ENCODE results near the gene NELL2. TPM values are rescaled to one million over a fixed set of nuclear protein-coding genes. Genes with fewer than 3 reads are reported as not detected.

NELL2 gene
- total RNA-seq, 1 experiment from 2014 or later = 32.7 TPM

GRCh38 chr12:44917141-44917540 is 41.0 kb upstream of the NELL2 start:
- H3K4ac ChIP-seq (ENCODE audit: low read depth, low read length) = no peak overlapping the region
- H3K14ac ChIP-seq (ENCODE audit: insufficient read depth, low read length) = no peak overlapping the region
- H3K4me2 ChIP-seq (ENCODE audit: insufficient read depth, insufficient read length, low read length) = no peak overlapping the region
- H3K27ac Mint-ChIP-seq = no peak overlapping the region
- no peaks in the 10 kb centered on the region for H3K79me2 ChIP-seq (ENCODE audit: insufficient read depth, low read length)
- no peak overlapping the region for H2AK5ac ChIP-seq (ENCODE audit: insufficient read length, low read length)
- no peaks in the 10 kb centered on the region for H3K27me3 ChIP-seq (ENCODE audit: insufficient read depth, low read length)
- no peak overlapping the region for H4K8ac ChIP-seq (replicated peaks; ENCODE audit: insufficient read length, low read depth, low read length)
- H2BK20ac ChIP-seq (ENCODE audit: low read depth, low read length, poor library complexity, severe bottlenecking) = no peak overlapping the region
- H4K20me1 ChIP-seq (ENCODE audit: control insufficient read depth, insufficient read depth, insufficient read length) = no peaks in the 10 kb centered on the region
- no peak overlapping the region for H3K27ac ChIP-seq (ENCODE audit: insufficient read length, low read depth, low read length)
- TF ChIP-seq CTCF (conservative IDR thresholded peaks at IDR 0.05) = no peak
- no peak overlapping the region for H3K9ac ChIP-seq (ENCODE audit: extremely low read depth, insufficient read length, low read length)
- no peak overlapping the region for H3K23ac ChIP-seq (ENCODE audit: insufficient read length, low read depth, low read length)
- H3K23me2 ChIP-seq (ENCODE audit: insufficient read length, low read depth, low read length, poor library complexity, severe bottlenecking) = no peaks in the 10 kb centered on the region
- no peak overlapping the region for H2AFZ ChIP-seq (ENCODE audit: low read length)
- H3T11ph ChIP-seq (ENCODE audit: low read length) = no peak overlapping the region
- H4K91ac ChIP-seq (ENCODE audit: insufficient read length, low read depth, low read length) = no peak overlapping the region
- H2BK120ac ChIP-seq (ENCODE audit: low read depth, low read length, poor library complexity, severe bottlenecking) = no peak overlapping the region
- H3K9me3 ChIP-seq (ENCODE audit: control insufficient read depth, low read depth, low read length) = no peaks in the 10 kb centered on the region
- H4K5ac ChIP-seq (ENCODE audit: insufficient read length, low read depth, low read length) = no peak overlapping the region
- no peak overlapping the region for H3K56ac ChIP-seq (ENCODE audit: insufficient read length, low read depth, low read length)
- H2BK12ac ChIP-seq (ENCODE audit: insufficient read length, low read depth, low read length) = no peak overlapping the region
- no CpG with 5 or more reads among the region's 1 CpG for WGBS (ENCODE audit: extremely low coverage, insufficient read length, low lambda C conversion rate)
- H3K4me3 Mint-ChIP-seq = no peak overlapping the region
- no peak overlapping the region for H2BK15ac ChIP-seq (ENCODE audit: low read depth, low read length)
- H2BK5ac ChIP-seq (ENCODE audit: insufficient read length, low read length) = no peak overlapping the region
- H3K79me1 ChIP-seq (ENCODE audit: insufficient read depth, low read depth, low read length, poor library complexity, severe bottlenecking) = no peaks in the 10 kb centered on the region
- H3K4me1 ChIP-seq (ENCODE audit: insufficient read depth, low read length) = no peaks in the 10 kb centered on the region
- no peak overlapping the region for H3K18ac ChIP-seq (ENCODE audit: insufficient read length, low read depth, low read length)
- peaks cover 7 to 8% of the 10 kb centered on the region in 2 experiments; a peak in 2 of 4 replicates for H3K4me1 Mint-ChIP-seq
- no peaks in the 10 kb centered on the region for H3K36me3 Mint-ChIP-seq (ENCODE audit: insufficient read depth in 1 of 3, low read depth in 3 of 3)
- no peak for DNase-seq
- H3K27me3 Mint-ChIP-seq (ENCODE audit: low read depth) = no peaks in the 10 kb centered on the region
- no peaks in the 10 kb centered on the region for H3K9me3 Mint-ChIP-seq

All from H9 (cell line).